GM19193 (cell line): ENCODE results near the gene EPS15.

Experiments used
- POLR2A ChIP-seq: IDR thresholded peaks from 4 replicates; pipeline ENCODE4 v1.6.1; 2011; ENCODE audit not compliant: insufficient read depth, insufficient read length; ENCODE audit errors: extremely low read depth

EPS15 gene

DNA sequence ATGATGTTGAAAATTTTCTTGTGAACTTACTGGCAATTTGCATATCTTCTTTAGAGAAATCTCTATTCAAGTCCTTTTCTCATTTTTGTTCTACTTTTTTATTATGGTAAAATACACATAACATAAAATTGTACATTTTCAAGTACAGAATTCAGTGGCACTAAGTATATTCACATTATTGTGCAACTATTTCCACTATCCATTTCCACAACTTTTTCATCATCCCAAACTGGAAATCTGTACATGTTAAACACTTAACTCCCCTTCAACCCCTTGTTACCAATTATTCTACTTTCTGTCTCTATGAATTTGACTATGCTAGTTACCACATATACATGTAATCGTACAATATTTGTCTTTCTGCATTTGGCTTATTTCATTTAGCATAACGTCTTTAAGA, 19.4 kb downstream of the EPS15 start:
- TF ChIP-seq POLR2A = no peak

DNA sequence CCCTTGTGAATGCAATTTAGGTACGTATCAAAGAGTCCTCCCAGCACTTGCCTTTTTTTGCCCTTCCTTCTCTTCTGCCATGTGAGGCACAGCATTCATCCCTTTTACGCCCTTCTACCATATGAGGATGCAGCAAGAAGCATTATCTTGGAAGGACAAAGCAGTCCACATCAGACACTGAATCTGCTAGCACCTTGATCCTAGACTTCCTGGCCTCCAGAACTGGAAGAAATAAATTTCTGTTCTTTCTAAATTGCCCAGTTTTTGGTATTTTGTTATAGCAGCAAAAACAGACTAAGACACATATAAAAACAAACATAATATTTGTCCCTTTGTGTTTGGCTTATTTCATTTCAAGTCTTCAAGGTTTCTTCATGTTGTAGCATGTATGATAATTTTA, 20.1 kb downstream of the EPS15 start:
- no peak for TF ChIP-seq POLR2A

DNA sequence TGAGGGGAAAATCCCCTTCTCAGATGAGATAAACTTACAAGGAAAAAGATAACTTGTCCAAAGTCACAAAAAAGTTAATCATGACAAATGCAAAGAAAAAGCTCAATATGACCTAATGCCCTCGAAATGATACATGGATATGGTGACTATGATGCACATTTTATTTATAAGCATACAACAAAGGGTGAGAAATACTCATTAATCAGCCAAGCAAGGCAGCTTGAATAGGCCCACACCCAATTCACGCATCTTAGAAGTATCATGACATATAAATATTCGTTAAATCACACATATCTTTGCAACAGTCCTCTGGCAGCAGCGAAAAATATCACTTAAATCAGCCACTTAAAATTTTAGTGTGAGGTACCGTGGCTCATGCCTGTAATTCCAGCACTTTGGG, 21.7 kb downstream of the EPS15 start:
- no peak for TF ChIP-seq POLR2A

DNA sequence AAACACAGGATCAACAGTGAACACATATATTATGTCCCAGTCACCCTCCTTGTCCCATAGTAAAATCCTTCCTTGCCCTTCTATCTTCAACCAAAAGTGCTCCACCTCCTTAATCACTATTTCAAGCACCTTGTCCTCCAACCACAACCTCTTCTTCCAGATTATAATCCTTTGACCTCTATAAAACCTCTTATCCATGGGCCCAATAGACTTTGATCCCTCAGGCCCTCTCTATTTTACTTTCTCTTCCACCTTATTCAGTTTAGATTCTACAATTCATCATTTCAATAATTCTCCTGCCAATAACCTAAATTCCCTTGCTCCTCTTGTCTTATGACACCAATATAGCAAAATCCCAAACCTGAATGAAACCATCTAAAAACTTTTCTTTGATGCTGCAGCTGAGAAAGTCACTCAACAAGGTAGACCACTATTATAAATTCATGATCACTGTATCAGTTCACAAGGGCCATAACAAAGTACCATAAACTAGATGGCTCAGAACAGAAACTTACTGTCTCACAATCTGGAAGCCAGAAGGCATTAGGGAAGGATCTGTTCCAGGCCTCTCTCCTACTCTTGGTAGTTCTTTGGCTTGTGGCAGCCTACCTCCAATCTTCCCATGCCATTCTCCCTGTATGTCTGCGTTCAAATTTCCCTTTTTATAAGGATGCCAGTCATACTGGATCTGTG, 24.8 kb downstream of the EPS15 start:
- TF ChIP-seq POLR2A = no peak

DNA sequence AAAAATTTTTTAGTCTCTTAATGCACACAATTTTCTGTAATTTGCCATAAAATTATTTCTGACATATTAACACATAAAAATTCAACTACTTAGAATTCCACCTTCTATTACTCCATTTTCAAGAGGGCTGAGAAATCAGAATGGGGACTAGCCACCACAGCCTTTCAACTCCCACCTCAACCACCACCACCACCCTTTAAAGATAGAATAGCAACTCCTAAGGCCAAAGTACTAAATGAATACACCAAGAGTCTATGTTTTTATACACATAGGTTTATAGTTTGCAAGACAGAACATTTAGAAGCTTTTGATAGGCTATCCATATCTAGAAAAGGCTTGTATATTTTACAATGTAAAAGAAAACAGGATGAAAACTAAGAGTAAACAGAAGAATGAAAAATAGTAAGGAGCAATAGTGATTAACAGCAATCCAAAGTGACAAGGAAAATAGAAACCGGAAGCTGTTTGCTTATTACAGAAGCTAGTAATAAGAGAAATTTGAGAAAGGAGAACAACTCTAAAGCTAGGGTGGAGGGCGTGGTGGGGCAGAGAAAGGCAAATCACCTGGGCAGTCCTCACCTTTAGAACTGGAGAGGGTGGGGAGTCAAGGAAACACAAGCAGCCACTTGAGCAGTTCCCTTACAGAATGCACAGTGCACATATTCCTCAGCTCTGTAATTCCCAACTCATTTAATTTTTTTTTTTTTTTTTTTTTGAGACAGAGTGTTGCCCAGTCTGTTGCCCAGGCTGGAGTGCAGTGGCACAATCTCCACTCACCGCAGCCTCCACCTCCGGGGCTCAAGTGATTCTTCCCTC, 27.7 kb downstream of the EPS15 start:
- no peak for TF ChIP-seq POLR2A

DNA sequence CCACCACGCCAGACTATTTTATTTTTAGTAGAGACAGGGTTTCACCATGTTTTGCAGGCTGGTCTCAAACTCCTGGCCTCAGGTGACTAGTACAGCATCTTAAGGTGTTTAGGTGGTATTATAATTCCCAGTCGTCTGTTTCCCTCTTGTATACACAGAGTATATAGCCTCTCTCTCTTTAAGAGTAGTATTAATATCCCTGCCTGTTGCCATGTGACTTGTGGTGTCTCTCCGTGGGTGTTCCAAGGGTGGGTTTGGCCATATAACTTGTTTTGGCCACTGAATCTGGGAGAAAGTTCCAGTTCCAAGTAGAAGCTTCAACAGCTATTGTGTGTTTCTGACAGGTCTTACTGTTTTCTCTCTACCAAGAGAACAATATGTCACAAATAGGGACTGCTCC, 29.6 kb downstream of the EPS15 start:
- no peak for TF ChIP-seq POLR2A

DNA sequence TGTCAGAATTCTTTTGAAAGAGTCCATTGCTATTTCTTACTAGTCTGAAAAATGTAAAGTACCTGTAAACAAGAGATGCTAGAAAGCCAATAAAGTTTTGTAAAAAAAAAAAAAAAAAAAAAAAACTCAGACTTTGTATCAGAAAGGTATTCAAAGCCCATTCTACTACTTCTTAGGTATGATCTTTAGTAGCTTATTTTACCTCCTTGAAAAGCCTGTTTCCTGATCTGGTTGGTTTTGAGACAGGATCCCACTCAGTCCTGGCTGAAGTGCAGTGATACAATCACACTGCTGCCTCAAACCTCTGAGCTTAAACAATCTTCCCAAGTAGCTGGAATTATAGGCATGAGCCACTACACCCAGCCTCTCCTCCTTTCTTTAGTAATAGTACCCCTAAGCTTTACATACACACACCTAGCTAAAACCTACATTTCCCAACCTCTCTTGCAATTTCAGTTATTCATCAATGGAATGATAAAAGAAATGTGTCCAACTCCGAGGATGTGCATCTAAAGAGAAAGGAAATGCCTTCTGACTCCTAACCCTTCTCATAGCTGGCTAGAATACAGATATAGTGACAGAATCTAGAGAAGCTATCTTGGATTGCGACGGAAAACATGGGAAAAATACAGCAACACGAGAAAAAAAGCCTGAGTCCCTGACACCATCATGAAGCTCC, 30.6 kb downstream of the EPS15 start:
- TF ChIP-seq POLR2A = no peak

DNA sequence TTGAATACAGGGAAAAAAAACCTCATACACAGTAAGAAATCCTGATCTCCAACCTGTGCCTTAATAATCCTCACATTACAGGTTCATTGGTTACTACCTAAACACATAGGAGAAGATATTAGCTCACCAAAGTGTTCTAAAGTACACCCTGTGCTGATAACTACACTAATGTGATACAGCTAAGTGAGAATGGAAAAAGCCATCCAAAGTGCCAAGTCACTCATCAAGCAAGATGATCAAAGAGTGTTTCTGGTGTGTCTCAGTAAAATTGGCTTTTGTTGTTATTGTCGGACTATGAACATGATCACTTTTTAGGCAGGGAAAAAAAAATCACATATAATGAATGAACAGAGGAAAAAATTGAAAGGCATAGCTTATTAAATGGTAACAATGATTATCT, 31.4 kb downstream of the EPS15 start:
- no peak for TF ChIP-seq POLR2A

DNA sequence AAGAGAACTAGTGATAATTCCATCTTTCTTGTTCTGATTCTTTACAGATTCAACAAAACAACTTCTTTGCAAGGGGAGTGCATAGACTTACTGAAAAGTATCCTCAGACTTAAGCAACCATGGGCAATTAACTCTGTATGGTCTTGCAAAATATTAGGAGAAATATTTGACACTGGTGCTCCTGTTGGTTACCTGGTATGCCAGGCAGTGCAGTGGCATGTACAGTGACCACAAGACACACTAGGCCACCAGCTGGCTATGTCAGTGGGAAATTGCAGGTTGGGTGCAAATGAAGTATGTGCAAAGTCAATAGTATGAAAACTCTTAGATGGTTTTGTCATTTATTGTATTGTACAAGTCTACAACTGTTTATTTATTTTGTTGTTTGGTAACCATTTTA, 34.5 kb downstream of the EPS15 start:
- TF ChIP-seq POLR2A = no peak

DNA sequence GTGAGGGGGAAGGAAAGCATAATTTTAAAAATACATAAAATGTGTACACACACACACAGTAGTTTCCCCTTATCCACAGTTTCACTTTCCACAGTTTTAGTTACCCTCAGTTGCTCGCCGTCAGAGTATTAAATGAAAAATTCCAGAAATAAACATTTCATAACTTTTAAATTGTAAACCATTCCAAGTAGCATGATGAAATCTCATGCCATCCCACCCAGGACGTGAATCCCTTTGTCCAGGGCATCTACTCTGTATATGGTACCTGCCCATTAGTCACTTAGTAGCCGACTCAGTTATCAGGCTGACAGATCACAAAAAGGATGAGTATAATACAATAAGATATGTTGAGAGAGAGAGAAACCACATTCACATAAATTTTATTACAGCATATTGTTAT, 36.2 kb downstream of the EPS15 start:
- no peak for TF ChIP-seq POLR2A

DNA sequence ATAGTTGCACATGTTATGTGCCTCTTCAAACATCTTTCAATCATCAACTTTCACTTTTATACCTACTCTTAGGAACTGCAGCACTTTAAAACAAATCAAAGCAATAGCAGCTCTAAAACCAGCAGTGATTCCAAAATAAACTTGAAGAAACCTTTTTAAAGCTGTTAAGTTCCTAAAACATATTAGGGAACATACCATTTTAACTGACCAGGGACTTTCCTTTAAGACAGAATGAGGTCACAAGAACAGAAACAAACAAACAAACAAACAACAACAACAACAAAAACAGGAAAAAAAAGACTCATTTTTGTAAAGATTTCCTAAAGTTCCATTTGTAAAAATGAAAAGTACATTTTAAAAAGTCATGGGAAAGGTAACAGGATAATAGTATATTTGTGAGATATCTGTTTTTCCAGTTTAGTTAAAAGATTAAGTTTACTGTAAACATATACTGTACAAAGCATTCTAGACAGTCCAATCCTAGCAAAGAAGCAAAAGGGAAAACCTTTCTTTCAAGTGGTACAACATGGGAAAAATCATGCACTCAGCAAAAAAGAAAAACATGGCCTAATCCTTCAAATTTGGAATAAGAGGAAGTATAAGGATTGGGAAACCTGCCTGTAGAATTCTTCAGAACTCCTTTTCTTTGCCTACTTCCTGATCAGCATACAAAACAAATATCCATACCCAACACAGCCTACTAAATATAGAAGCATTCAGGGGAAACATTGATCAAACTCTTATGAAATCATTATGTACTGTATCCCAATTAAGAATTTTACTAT, 45.5 kb downstream of the EPS15 start:
- no peak for TF ChIP-seq POLR2A

DNA sequence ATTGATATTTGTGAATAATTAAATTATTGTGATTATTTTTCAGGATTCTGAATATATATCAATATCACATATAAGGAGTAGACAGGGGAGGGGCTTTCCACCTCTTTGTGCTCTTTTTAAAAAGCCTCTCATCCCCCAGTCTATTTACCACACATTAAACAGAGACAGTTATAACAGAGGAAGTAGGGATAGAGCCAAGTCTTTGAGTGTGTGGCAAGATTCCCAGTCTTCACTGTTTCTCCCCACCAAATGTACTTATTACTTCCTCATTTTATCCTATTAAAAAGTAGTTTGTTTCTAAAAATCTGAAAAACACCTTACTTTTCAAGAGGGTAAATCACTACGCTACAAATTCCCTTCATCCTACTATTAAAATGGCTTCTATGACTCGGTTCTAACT, 46.7 kb downstream of the EPS15 start:
- no peak for TF ChIP-seq POLR2A

DNA sequence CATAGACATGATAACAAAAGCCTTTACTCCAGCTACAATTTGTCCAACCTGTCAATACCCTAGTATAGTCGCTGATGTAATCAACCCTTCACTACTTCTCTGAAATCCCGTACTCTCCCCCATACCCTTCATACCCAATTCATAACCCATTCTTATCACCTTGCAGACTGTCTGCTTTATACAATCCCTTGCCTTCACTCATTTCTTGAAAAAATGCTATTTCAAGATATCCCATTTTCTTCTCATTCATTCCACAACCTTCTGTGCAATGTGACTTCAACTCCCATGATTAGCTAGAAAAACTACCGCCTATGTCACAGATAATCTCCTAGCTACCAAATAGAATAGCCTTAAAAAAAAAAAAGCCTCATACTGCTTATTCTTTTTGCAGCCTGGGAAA, 49.5 kb downstream of the EPS15 start:
- no peak for TF ChIP-seq POLR2A

DNA sequence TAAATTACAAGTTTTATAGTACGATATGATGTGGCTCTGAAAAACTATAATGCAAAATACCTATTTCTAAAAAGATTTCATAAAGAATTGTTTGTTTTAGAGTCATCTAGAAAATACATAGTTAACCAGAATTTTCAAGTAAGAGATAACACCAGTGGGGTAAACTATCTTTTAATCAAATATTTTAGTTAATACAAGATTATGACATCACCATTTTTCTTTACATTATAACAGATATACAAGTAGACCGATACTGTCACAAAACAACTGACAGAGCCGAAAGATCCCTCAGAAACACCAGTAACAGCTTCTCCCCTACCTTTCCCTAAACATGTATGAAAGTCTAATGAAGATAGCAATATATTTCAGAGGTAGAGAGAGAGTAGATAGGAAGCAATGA, 54.2 kb downstream of the EPS15 start:
- TF ChIP-seq POLR2A = no peak

DNA sequence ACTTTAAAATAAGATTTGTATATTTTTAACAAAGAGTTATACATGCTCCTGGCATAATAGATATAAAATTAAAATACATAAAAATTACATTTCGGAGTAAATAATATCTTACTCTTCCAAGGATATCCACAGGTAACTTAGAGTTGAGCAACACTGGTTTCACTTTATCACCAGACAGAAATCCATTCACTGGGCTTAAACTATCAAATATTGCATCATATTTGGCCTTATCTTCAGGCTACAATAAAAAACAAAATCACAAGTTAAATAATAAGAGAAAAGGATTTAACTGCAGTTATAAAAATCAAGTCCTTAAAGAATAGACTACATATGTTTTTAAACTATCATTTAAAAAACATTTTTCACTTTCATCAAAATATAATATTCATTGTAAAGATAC, 55.5 kb downstream of the EPS15 start:
- TF ChIP-seq POLR2A = no peak
